Fibroblast of lung (primary cell): ENCODE data around the gene MAP3K8. TPM values are rescaled to one million over a fixed set of nuclear protein-coding genes. Genes with fewer than 3 reads are reported as not detected.

ENCODE experiments used
- DNase-seq, 2 donors: peaks; one replicate each; pipeline versions ENCODE4 v3.0.0 to v3.0.0-alpha.2; 2010; ENCODE audit warnings: low read depth in 2 of 2
- H2AFZ ChIP-seq: 2 replicates; pipeline ENCODE4 v1.5.1; 2012; ENCODE audit warnings: low read length, control low read depth, inconsistent platforms
- H3K27ac ChIP-seq: 2 replicates; pipeline ENCODE4 v1.5.1; 2011; ENCODE audit warnings: low read length, control low read depth; ENCODE audit not compliant: insufficient read depth
- H3K27me3 ChIP-seq: 2 replicates; pipeline ENCODE4 v1.5.1; 2011; ENCODE audit warnings: mild to moderate bottlenecking, low read length; ENCODE audit not compliant: control insufficient read depth, insufficient read depth
- H3K36me3 ChIP-seq: 2 replicates; pipeline ENCODE4 v1.5.1; 2011; ENCODE audit warnings: low read length; ENCODE audit not compliant: control insufficient read depth, insufficient read depth
- H3K4me1 ChIP-seq: 2 replicates; pipeline ENCODE4 v1.5.1; 2011; ENCODE audit warnings: low read length; ENCODE audit not compliant: control insufficient read depth, insufficient read depth; ENCODE audit errors: extremely low read depth
- H3K4me2 ChIP-seq: 2 replicates; pipeline ENCODE4 v1.5.1; 2011; ENCODE audit warnings: low read length, control low read depth; ENCODE audit not compliant: insufficient read depth; ENCODE audit errors: extremely low read depth
- H3K4me3 ChIP-seq, 4 experiments: fragments of 200-600 bp in 1 of 4; sonication (generic) in 1 of 4; replicated peaks in 1 of 4; 2 replicates each; pipeline ENCODE4 v1.5.1; 2011 to 2016; ENCODE audit warnings: low read length in 4 of 4, low read depth in 3 of 4, mild to moderate bottlenecking in 3 of 4, control low read depth in 2 of 4, inconsistent platforms in 1 of 4, mixed read lengths in 1 of 4; ENCODE audit not compliant: insufficient read depth in 1 of 4; ENCODE audit errors: control extremely low read depth in 1 of 4
- H3K79me2 ChIP-seq: 2 replicates; pipeline ENCODE4 v1.5.1; 2012; ENCODE audit warnings: mild to moderate bottlenecking, low read length, inconsistent platforms; ENCODE audit not compliant: control insufficient read depth, insufficient read depth
- H3K9ac ChIP-seq: 2 replicates; pipeline ENCODE4 v1.5.1; 2011; ENCODE audit warnings: mild to moderate bottlenecking, low read length, control low read depth; ENCODE audit not compliant: insufficient read depth
- H3K9me3 ChIP-seq: 2 replicates; pipeline ENCODE4 v1.5.1; 2012; ENCODE audit warnings: low read depth, low read length; ENCODE audit not compliant: control insufficient read depth, insufficient read depth
- H4K20me1 ChIP-seq: 2 replicates; pipeline ENCODE4 v1.5.1; 2011; ENCODE audit warnings: low read length; ENCODE audit not compliant: control insufficient read depth, insufficient read depth; ENCODE audit errors: extremely low read depth
- EZH2 ChIP-seq: IDR thresholded peaks from 2 replicates; pipeline ENCODE4 v1.5.1; 2012; ENCODE audit warnings: low read length, control low read depth, mild to moderate bottlenecking; ENCODE audit errors: missing control alignments
- polyA plus RNA-seq, 2 donors: library from polyadenylated mRNA; depleted of rRNA in 1 of 2; stranded (reverse) in 1 of 2; unstranded in 1 of 2; fragments of >200 nt; gene quantifications; 2 replicates each; pipeline ENCODE4 v1.2.1, GENCODE V29; 2011 to 2012; ENCODE audit warnings: missing spikeins in 1 of 2
- total RNA-seq: library from RNA; depleted of rRNA; stranded (reverse); fragments of >200 nt; gene quantifications from 2 replicates; pipeline ENCODE4 v1.2.1, GENCODE V29; 2014
- TF ChIP-seq, protein P1 (sequence below), 2 donors: IDR thresholded peaks in 1 of 2; conservative IDR thresholded peaks in 1 of 2; 1 replicate in 1 of 2; 2 replicates in 1 of 2; pipeline ENCODE4 v1.5.1; 2011 to 2012; ENCODE audit warnings: low read length in 2 of 2, control low read depth in 1 of 2, inconsistent platforms in 1 of 2, low read depth in 1 of 2, mild to moderate bottlenecking in 1 of 2

MAP3K8 gene
- total and polyA plus RNA-seq, 2 donors (not counting 1 experiment from before 2014, with no cell fraction given): 20.0 to 52.6 TPM

DNA sequence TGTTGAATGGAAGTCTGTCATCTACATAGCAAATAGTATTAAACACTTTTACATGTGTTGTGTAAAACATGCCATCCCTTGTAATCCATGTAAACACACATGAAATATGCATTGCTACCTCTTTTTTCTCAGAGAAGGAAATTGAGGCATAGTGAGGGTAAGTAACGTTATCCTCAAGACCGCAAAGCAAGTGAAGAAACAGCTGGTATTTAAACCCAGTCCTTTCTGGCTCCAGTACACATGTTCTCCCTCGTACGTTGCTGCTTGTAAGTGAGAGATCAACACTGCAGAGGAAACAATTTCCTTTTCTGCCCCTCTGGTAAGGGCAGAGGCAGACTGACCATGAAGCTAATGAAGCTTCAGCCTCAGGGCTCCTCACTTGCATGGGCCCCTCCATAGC, 28.5 kb downstream of the MAP3K8 start:
- Histone ChIP-seq H3K79me2 (no peaks in the 10 kb centered on the region), H3K27ac (no peak overlapping the region), H3K9me3 (no peaks in the 10 kb centered on the region), H3K4me3 (no peak overlapping the region), H2AFZ (no peak overlapping the region), H3K36me3 (peaks cover 10% of the 10 kb centered on the region), H3K9ac (no peak overlapping the region), H3K27me3 (no peaks in the 10 kb centered on the region), H4K20me1 (no peaks in the 10 kb centered on the region), H3K4me1 (no peaks in the 10 kb centered on the region), H3K4me2 (no peak overlapping the region)
- TF ChIP-seq, protein P1, sequence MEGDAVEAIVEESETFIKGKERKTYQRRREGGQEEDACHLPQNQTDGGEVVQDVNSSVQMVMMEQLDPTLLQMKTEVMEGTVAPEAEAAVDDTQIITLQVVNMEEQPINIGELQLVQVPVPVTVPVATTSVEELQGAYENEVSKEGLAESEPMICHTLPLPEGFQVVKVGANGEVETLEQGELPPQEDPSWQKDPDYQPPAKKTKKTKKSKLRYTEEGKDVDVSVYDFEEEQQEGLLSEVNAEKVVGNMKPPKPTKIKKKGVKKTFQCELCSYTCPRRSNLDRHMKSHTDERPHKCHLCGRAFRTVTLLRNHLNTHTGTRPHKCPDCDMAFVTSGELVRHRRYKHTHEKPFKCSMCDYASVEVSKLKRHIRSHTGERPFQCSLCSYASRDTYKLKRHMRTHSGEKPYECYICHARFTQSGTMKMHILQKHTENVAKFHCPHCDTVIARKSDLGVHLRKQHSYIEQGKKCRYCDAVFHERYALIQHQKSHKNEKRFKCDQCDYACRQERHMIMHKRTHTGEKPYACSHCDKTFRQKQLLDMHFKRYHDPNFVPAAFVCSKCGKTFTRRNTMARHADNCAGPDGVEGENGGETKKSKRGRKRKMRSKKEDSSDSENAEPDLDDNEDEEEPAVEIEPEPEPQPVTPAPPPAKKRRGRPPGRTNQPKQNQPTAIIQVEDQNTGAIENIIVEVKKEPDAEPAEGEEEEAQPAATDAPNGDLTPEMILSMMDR (conservative IDR thresholded peaks at IDR 0.05 in 1 of 2, IDR thresholded peaks at IDR 0.05 in 1 of 2; ENCODE audit: low read depth in 1 of 2, low read length in 2 of 2): no peak
- TF ChIP-seq EZH2: no peak
- DNase-seq: no peak

DNA sequence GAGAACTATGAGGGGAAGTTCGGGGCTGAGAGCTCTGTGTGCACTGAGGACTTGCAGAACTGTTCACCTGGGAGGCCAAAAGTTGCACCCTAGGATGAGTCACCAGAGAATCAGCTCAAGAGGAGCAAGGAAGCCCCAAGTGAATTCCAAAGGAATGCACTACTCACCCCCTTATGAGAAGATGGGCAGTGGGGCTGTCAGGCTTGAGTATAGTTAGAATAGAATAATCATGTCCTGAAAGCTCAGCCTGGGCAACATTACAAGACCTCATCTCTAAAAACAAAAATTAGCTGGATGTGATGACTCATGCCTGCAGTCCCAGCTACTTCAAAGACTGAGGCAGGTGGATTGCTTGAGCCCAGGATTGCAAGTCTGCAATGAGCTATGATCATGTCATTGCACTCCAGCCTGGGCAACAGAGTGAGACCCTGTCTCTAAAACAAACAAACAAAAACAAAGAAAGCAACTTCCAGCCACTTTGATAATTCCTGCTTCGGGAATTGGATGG, 30.0 kb downstream of the MAP3K8 start:
- H3K9ac ChIP-seq: no peak overlapping the region
- H3K4me2 ChIP-seq: no peak overlapping the region
- no peaks in the 10 kb centered on the region for H3K9me3 ChIP-seq
- no peak overlapping the region for H3K27ac ChIP-seq
- DNase-seq: peak in 1 of 2 donors; percentile 41
- no peak overlapping the region for H3K4me3 ChIP-seq
- H3K4me1 ChIP-seq: no peaks in the 10 kb centered on the region
- H3K79me2 ChIP-seq: no peaks in the 10 kb centered on the region
- no peak for TF ChIP-seq EZH2
- TF ChIP-seq, protein P1 (conservative IDR thresholded peaks at IDR 0.05 in 1 of 2, IDR thresholded peaks at IDR 0.05 in 1 of 2; ENCODE audit: low read depth in 1 of 2, low read length in 2 of 2): no peak
- H2AFZ ChIP-seq: no peak overlapping the region
- peaks cover 6% of the 10 kb centered on the region for H3K36me3 ChIP-seq
- H3K27me3 ChIP-seq: no peaks in the 10 kb centered on the region
- H4K20me1 ChIP-seq: no peaks in the 10 kb centered on the region

DNA sequence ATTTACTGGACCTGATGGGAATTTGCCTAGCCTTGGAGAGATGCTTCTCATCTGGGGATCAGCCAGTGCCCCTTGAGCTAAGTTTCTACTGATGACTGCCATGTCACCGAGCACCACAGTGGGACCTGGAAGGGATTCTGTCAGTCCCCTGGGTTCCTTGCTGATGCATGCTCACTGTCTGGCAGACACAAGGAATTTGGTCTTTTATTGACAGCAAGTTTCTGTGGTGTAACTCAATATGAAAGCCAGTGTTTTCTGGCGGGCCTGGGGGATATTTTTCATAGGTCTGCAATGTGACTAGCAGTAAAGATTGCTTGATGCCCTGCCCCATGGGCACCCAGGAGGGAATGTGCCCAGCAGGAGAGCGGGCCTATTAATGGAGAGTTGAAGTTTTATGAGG, 30.7 kb downstream of the MAP3K8 start:
- no peak overlapping the region for H3K9ac ChIP-seq
- TF ChIP-seq EZH2: no peak
- TF ChIP-seq, protein P1 (conservative IDR thresholded peaks at IDR 0.05 in 1 of 2, IDR thresholded peaks at IDR 0.05 in 1 of 2; ENCODE audit: low read depth in 1 of 2, low read length in 2 of 2): no peak
- no peak for DNase-seq

More for the DNA sequence above, 30.7 kb downstream of the MAP3K8 start:
- H4K20me1 ChIP-seq: no peaks in the 10 kb centered on the region
- no peaks in the 10 kb centered on the region for H3K79me2 ChIP-seq
- H3K36me3 ChIP-seq: peaks cover 5% of the 10 kb centered on the region
- H3K4me2 ChIP-seq: no peak overlapping the region
- H2AFZ ChIP-seq: no peak overlapping the region
- no peaks in the 10 kb centered on the region for H3K27me3 ChIP-seq
- H3K4me3 ChIP-seq: no peak overlapping the region
- H3K4me1 ChIP-seq: no peaks in the 10 kb centered on the region
- no peak overlapping the region for H3K27ac ChIP-seq
- H3K9me3 ChIP-seq: no peaks in the 10 kb centered on the region
